GM19351 (cell line): ENCODE results near the gene ACOXL.

ENCODE experiments used
- ATAC-seq: cut with Tn5 transposase; IDR thresholded peaks from one replicate; pipeline ENCODE4 v1.9.1; 2021; ENCODE audit warnings: mild to moderate bottlenecking, moderate library complexity; ENCODE audit not compliant: unreplicated experiment

ACOXL gene

DNA sequence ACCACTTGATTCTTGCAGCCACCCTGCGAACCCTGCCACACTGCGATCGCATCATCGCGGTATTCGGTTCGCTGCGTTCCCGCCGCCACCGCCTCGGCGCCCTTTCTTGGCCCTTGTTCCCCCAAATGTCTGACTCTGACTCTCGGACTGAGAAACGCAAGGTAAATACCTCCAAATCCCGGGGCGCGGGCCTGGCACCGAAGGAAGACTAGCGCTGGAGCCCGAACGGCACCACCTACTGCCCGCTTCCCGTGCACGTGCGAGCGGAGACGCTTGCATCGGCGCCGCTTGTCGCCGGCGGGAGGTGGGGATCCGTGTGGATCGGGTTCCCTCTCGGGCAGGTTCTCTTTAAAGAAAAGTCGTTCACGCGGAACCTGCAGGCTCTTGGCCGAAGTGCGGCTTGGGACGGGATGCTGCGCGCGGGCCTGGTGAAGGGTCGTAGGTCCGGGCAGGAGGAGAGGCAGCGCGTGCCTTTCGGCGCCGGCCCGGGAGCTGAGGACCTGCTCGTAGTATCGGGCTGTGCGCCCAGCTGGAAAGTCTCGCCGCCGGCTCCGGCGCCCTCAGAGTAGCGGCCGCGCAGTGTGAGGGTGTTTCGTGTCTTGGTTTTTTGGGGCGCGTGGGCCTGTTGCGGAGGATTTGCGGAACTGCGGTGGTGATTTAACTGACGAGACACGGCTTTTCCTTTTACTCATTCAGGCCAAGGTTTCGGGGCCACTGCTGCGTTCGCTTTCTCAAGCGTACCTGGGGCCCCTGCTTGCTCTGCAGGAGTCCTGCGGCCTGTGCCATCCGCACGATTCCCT, 388.9 kb downstream of the ACOXL start:
- no peak for ATAC-seq

DNA sequence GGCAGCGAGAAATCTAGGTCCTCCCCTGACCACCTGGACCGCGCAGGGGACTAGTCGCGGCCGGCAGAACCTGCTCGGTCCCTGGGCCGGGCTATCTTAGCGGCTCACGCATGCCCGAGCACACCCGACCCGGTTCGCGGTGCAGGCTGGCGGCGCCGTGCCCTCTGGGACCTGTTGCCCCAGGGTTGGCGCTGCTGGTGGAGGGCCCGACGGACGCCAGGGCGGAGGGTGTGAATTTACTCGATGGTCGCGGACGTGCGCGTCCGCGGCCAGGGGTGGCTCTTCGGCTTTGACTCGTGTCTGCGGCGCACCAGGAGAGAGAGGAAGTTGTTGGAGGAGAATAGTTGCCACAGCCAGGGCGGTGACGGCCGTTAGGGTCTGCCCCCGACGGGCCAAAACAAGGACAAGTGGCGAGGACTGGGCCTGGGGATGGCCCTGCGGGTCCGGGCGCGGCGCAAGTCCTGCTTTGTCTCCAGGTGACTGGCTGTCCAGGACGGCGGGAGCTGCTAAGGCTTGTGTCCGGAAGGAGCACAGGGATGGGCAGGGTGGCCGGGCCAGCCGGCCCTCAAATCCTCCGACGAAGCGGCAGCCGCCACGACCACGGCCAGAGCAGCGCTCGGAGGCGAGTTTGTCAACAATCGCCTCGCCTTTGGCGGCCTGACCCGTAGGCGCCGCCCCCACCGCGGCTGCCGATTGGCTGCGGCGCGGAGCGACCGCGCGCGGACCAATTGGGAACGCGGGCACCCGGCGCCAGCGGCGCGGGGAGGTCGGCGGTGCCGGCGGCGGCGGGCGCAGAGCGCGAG, 389.7 kb downstream of the ACOXL start:
- peak; percentile 51 for ATAC-seq

DNA sequence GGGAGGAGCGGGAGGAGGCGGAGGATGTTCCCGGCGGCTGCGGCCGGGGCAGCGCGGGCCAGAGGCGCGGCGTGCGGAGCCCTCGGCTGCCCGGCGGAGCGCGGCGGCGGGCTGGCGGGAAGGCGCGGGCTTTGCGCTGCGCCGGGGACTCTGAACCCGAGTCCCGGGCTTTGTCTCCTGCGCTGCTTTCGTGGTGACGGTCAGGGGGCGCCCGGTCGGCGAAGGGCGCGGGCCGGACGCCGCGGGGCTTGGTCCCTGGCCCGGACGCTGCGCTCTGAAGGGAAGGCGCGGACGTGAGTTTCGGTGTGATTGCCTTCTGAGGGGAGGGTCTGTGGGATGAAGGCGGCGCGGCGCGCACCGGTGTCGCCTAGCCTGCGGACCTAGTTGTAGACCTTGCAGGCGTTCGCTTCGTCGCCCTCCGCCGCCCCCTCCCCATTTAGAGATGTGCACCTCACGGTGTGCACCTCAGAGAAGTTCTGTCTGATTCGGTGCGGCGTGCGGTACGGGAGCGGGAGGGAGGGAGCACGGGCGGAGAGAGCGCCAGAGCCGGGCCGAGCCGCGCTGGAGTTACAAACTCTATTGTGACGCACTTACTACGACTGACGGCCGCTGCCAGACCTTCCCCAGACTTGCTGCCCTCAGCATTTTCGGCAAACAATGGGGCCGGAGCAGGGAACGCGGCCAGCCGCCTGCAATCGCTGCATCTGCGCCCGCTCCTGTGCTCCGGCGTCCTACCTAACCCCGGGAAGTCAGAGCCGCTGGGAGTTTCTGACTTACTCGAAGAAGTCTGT, 390.5 kb downstream of the ACOXL start:
- ATAC-seq, result no peak

DNA sequence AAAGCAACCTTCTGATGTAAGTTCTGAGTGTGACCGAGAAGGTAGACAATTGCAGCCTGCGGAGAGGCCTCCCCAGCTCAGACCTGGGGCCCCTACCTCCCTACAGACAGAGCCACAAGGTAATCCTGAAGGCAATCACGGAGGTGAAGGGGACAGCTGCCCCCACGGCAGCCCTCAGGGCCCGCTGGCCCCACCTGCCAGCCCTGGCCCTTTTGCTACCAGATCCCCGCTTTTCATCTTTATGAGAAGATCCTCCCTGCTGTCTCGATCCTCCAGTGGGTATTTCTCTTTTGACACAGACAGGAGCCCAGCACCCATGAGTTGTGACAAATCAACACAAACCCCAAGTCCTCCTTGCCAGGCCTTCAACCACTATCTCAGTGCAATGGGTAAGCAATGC, 391.4 kb downstream of the ACOXL start:
- ATAC-seq, result no peak

DNA sequence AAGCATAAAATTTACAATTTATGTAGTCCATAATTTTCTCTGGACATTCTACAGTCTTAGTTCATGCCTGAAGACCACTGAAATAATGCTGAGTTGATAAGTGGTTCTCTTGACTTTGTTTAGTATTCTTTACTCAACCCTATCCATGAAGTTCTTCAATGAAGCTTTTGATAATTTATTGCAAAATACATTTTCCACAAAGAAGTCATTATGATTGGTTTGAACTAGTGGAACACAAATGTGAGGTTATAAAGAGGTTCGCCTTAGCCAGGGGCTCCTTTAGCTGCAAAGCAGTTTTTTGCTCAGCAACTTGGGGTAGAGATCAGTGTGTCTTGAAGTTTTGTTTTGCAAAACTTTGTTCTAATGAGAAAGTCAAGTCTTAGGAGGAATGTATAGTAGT, 394.2 kb downstream of the ACOXL start:
- ATAC-seq, result no peak

DNA sequence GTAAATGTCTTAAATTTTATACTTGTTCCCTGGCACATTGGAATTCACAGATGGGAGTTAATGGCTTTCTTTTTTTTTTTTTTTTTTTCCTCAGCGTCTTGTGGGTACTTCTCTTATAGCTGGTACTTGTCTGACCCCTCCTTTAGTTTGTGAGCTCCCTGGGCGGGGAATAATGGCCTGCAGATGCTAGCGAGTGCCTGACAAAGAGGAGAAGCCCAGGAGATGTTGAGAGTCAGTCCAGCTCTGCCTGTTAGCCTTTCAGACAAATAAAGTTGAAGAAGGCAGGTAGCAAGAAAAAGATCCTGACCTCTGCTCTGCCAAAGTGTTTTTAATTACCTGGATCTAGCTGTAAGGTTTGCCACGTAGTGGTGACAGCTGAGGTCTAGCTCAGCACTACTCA, 395.0 kb downstream of the ACOXL start:
- no peak for ATAC-seq

DNA sequence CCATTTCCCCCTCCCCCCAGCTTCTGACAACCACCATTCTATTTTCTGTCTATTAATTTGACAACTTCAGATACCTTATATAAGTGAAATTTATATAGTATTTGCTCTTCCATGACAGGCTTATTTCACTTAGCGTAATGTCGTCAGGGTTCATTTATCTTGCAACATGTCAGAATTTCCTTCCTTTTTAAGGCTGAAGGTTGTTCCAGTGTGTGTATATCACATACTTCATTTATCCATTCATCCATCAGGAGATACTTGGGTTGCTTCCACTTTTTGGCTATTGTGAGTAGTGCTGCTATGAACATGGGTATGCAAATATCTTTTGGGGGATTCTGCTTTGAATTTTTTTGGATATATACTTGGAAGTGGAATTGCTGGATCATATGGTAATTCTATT, 395.7 kb downstream of the ACOXL start:
- ATAC-seq, result no peak

DNA sequence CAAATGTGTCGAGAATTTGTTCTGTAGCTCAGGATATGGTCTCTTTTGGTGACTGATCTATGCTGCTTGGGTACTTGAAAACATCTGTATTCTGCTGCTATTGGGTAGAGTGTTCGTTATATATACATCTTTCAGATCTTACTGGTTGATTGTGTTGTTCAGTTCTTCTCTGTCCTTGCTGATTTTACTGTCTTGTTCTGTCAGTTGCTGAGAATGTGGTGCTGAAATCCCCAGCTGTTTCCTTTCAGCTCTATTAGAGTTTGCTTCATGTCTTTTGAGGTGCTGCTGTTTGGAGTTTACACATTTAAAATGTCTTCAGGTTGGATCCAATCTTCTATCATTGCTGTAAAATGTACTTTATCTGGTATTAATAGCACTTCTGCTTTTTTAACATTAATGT, 401.2 kb downstream of the ACOXL start:
- ATAC-seq, result no peak

DNA sequence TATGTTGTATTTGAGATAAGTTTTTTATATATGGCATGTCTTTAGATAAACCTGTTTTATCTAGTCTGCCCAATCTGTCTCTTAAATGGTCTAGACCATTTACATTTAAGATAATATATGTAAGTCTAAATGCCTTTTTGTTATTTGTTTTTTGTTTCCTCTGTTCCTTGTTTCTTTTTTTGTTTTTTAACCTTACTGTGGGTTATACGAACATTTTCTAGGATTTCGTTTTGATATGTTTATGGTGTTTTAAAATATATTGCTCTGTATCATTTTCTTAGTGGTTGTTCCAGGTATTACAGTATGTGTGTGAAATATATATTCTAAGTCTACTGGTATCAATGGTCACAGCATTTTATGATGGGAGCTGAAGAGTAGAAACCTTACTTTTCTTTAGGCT, 401.7 kb downstream of the ACOXL start:
- no peak for ATAC-seq

DNA sequence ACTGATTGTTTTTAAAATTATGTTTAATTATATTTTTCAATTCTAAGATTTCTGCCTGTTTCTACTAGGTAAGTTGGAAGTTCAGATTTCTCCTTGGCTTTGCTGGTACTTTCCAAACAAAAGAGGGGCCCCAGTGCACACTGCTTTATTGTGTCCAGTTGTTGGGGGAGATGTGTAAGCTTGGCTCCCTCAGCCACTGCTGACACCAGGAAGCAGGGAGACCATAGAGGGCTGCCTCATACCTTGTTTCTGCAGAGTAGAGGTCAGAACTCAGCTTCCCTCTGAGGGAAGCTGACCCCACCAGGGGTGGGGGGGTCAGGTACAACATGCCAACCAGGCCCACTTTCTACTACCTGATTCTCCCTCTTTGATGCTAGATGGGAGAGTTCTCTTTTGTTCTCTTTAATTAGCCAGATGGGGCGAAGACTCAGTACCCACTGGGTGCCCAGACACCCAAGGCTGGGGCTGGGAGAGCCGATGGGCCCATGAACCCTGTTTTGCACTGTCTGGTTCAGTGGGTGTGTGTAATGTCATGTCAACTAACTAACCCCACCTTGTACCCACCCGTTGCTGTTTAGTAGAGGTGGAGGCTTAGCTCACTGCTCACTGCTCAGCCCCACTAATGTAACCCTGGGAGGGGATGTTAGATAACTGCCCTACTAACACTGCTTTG, 403.0 kb downstream of the ACOXL start:
- ATAC-seq, result no peak

DNA sequence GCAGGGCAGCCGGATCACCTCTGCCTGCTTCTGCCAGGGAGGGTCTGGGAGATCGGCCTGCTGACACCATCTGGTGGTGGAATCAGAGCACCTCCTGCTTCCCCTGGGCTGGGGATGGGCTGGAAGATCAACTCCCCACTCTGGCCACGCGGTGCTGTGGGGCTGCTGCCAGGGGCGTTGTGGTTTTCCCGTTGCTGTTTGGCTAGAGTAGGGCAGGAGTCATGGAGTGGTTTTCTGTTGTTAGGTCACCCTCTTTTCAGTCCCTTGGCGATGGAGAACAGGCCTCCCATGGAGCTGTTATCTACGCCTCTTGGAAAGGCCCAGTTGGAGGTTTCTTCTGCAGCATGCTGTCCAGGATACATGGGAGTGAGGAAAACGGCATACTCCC, 403.5 kb downstream of the ACOXL start:
- ATAC-seq, result no peak

DNA sequence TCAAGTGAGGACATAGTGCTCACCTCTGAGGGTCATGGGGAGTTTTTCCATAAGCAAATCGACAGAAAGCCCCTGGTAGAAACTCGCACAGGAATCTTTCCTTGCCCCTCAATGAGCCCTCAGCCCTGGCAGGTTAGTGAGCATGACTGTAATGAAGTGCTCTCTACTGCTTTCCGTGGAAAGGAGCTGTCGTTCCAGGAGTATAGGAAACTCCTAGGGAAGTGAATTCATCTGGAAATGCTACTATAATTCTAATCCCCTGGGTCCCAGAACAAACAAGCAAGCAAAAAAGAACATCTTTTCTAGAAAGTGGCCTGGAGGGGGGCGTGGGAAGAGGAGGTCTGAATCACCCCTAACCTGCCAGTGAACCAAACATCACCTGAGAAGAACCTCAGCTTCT, 406.5 kb downstream of the ACOXL start:
- ATAC-seq, result no peak

DNA sequence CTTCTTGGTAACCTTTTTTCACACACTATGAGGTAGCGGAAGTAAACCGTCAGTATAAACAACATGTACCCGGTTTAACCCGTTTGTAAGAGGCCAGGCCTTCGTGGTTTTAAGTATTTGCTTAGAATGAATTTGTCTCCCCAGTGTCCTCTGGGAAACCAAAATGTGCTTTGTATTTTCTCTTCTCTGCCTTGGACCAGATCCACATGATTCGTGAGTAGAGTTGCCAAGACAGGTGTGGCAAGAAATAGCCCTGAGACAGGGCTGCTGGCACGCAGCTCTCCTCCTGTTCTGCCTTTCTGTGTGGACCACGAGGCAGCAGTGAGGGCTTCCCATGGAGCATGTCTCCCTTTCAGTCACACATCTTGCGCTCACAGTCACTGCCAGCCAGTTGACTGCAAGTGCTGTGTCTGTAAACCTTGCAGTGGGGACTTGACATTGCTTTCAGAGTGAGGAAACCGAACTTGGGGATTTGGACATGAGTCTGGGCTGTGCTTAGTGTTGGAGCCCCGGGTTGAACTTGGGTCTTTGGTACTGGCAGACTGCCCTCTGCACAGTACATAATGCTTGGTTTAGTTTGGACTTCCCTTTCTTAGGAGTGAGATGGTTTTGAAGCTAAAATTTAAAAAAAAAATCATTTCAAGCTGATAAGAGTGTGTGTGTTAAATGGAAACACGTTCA, 407.4 kb downstream of the ACOXL start:
- no peak for ATAC-seq

DNA sequence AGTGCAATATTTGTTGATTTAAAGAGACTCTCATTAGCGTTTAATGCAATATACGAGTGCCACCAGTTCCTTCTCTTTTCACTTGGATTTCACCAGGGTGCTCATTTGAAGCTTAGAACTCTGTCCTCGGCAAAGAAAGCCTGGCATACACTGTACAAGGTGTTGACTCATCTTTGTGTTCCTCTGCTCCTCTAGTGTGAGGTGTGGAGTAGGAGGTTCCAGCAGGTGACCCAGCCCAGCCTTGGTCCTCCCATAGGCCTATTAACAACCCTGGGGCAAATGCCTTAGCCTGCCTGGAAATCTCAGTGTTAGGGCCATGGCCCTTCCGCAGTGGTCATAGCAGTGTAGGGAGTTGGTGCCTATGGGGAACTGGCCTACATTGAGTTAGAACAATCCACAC, 408.4 kb downstream of the ACOXL start:
- no peak for ATAC-seq

DNA sequence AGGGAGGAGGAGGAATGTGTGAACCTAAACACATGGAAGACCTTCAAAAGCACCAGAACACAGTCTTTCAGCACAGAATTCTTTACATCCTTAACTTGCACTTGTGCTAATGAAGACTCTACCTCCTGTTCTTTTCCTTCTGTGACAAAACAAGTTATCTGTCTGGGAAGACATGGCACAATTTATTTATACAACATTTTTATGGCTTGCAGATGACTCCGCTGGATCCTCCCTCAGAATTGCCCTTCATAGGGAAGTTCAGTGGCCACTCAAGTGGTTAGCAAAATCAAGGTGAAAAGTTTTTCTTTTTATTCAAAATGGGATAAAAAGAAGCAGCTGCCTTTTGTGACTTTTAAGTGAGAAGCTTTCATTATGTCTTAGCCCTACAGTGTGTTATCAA, 409.7 kb downstream of the ACOXL start:
- no peak for ATAC-seq

DNA sequence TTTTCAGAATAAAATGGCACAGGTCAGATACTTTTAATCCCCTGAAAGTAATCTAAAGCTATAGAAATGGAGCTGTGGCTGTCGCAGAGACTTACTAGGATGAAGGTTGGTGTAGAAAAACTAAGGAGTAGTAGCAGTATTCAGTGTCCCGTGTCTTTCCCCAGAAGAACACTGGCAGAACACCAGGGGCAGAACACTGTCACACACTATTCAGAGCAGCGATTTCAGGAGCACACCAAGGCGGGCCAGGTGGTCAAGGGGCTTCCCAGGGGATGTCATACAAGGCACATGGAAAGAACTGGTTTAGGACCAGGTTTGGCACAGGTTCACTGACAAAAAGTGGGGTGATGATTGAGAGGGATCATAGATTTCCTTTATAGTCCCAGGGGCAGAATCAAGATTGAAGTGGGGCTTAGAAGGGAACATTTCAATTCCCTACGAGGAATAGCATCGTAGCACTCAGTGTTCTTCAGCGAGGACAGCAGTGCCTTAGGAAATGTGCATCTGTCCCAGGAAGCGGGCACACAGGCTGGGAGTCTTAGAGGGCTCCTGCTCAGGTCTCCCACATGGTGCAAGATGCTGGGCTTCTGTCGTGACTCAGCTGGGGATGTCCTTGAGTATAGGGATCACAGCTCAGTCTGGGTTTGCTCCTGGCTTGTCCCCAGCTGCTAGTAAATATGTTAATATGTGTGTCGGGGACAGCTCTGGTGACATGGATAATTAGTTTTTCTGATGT, 410.9 kb downstream of the ACOXL start:
- ATAC-seq, result no peak

DNA sequence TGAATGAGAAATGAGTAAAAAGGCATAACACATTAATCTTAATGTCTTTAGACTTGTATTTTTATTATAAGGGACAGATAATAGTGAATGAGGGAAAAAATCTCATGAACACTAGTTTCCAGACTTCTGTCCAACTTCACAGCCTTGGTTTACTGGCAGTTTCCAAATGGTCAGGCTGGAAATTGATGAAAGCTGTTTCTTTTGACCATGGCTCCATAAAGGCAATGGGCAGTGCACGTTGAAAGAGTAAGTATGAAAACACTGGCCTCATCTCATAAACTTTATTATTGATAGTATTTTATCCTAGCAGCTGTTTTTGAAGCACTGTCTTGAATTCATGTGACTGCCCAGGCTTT, 411.4 kb downstream of the ACOXL start:
- ATAC-seq, result no peak

DNA sequence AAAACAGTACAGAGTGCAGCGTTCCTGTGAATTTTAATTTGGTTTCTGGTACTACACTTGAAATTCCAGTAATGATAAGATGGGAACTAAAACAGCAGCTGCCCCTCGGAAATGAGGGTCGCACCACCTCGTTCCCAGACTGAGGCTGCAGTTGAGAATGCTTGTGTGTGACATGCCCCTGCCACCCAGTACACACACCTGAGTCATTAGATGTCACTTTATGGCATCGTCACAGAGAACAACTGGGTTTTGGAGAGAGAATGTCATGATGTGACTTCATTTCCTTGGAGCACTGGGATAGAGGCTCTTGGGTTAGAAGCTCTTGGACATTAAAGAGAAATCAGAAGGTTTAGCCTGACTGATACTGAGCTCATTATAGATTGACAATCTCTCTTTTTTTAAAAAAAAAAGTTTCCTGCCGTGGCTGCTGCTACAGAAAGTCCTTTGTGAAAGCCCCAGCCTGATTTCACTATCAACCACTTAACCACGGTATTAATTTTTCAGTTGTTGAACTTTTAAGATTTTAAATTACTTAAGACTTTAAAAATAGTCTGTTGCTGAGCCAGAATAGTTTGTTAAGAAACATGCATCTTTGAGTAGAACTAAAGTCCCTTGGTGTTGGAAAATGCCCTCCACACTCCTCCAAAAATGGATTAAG, 412.9 kb downstream of the ACOXL start:
- no peak for ATAC-seq

DNA sequence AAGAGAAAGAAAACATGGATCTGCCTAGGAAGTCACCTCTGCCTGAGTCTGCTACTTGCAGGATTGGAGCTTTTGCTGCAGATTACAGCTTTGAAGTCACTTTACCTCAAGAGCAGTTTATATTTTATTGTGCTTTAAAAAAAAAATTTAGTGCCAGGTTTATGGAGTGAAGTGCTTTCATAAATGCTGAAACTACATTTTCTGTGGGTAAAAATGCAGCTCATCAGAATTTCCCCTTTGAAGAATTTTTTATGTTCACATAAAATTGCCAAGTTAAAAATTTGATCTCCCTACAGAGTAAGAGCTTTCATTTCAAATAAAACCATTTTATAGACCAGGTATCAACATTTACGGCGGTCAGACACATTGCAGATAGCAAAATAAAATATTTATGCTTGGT, 413.6 kb downstream of the ACOXL start:
- ATAC-seq, result no peak
